ENCODE data around the gene GMFB. TPM values are rescaled to one million over a fixed set of nuclear protein-coding genes. Genes with fewer than 3 reads are reported as not detected.

The GMFB gene
- total RNA-seq, 1 experiment from 2014 or later, result 53.8 TPM

- no TSS peak for BruUV-seq (replicated peaks)
- RAD21 ChIA-PET (ENCODE audit: low non-redundant PET in 1 of 2, low total read pairs in 2 of 2, uncharacterized antibody in 2 of 2, unreplicated experiment in 2 of 2), result no interaction called here
- H3K27ac ChIP-seq (ENCODE audit: low read depth, low read length), result no peak overlapping the region
- POLR2A ChIA-PET, result no interaction called here
- intact Hi-C loops (cut with micrococcal nuclease), result no loop called here
- peaks cover 0 to 6% of the 10 kb centered on the region in 2 experiments; a peak in 1 of 4 replicates for H3K4me1 ChIP-seq (ENCODE audit: control insufficient read depth in 1 of 2, insufficient read depth in 2 of 2, low read length in 2 of 2)
- no peak overlapping the region for H3K4me2 ChIP-seq (ENCODE audit: low read length)
- DNase-seq (ENCODE audit: low read depth, low spot score), result no peak
- peaks cover 9% of the 10 kb centered on the region; the same call in 1 of the 2 replicates for H3K79me2 ChIP-seq (ENCODE audit: insufficient read depth, low read length)
- H3K36me3 ChIP-seq (ENCODE audit: control insufficient read depth in 1 of 2, insufficient read depth in 2 of 2, low read length in 2 of 2), result peaks cover 14% of the 10 kb centered on the region in 2 experiments; a peak in 2 of 4 replicates
- no peaks in the 10 kb centered on the region for H3K27me3 ChIP-seq (ENCODE audit: insufficient read depth, low read length)
- H3K9ac ChIP-seq (ENCODE audit: low read length), result no peak overlapping the region
- H3K9me2 ChIP-seq (ENCODE audit: insufficient read depth), result no peaks in the 10 kb centered on the region
- no peak overlapping the region for H2AFZ ChIP-seq (ENCODE audit: low read depth, low read length, poor library complexity, severe bottlenecking)
- no peak overlapping the region for H3K4me3 ChIP-seq (replicated peaks in 1 of 2; ENCODE audit: low read depth in 1 of 2, low read length in 2 of 2)
- no peaks in the 10 kb centered on the region for H3K9me3 ChIP-seq (ENCODE audit: control insufficient read depth in 1 of 2, insufficient read depth in 1 of 2, low read depth in 1 of 2, low read length in 2 of 2)
- TF ChIP-seq EGR1 (IDR thresholded peaks at IDR 0.05; ENCODE audit: low read depth) (no peak), MAX (IDR thresholded peaks at IDR 0.05) (no peak), POLR2AphosphoS5 (IDR thresholded peaks at IDR 0.05; ENCODE audit: low read depth, low read length) (no peak), TCF7L2 (IDR thresholded peaks at IDR 0.05; ENCODE audit: borderline replicate concordance, extremely low read depth, insufficient read depth, insufficient read length) (no peak), JUND (IDR thresholded peaks at IDR 0.05) (no peak), CBX3 (IDR thresholded peaks at IDR 0.05; ENCODE audit: low read depth) (no peak), ZBTB33 (IDR thresholded peaks at IDR 0.05; ENCODE audit: extremely low read depth, insufficient replicate concordance, low read length) (no peak), SIN3A (IDR thresholded peaks at IDR 0.05; ENCODE audit: low read depth) (no peak), REST (IDR thresholded peaks at IDR 0.05; ENCODE audit: low read depth) (no peak), POLR2A (IDR thresholded peaks at IDR 0.05; ENCODE audit: borderline replicate concordance, extremely low read depth, insufficient read depth, insufficient read length) (no peak), SP1 (IDR thresholded peaks at IDR 0.05; ENCODE audit: low read depth) (no peak), ZFX (IDR thresholded peaks at IDR 0.05) (no peak)
- CTCF ChIA-PET, result no interaction called here
- no peak for ATAC-seq
- no peaks in the 10 kb centered on the region for H4K20me1 ChIP-seq (ENCODE audit: insufficient read depth)
These were observed 14.5 kb downstream of the GMFB start for GRCh38 chr14:54474232-54474793.
